Activated CD4-positive, alpha-beta T cell treated with anti-CD3 and anti-CD28 coated beads, Interleukin-2, amount 50 U/mL, for 48 hours (primary cell): ENCODE data around the gene UGT1A8.
"Not testable (repeated sequence)": the region's sequence is repeated elsewhere in the genome, so short reads cannot be mapped to it uniquely, and the experiment has no call there.

ENCODE experiments used
- DNase-seq, 2 experiments: peaks; one replicate each; pipeline ENCODE4 v3.0.0-alpha.2; 2020

UGT1A8 gene

GRCh38 chr2:233689031-233689430 is 71.6 kb downstream of the UGT1A8 start:
- DNase-seq, result no peak

GRCh38 chr2:233689501-233689900 is 72.1 kb downstream of the UGT1A8 start:
- DNase-seq, result no peak

DNA sequence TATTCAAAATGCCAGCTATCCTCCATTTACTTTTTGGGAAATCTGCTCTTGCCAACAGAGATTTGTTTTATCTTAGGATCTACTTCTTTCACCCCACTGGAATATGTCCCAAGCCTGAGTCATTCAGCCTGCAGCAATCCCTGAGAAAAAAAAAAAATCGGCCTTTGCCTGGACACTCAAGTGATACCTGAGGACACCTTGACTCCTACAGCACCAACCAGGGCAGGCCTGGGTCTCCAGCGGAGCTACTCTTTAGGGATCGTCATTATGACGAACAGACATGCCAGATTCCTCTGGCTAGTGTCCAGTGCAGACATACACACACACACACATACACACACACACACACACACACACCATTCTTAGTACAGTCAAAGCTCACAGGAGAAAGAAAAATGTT is 73.0 kb downstream of the UGT1A8 start:
- no peak for DNase-seq

GRCh38 chr2:233691443-233692433 is 74.3 kb downstream of the UGT1A8 start:
- DNase-seq, result no peak

DNA sequence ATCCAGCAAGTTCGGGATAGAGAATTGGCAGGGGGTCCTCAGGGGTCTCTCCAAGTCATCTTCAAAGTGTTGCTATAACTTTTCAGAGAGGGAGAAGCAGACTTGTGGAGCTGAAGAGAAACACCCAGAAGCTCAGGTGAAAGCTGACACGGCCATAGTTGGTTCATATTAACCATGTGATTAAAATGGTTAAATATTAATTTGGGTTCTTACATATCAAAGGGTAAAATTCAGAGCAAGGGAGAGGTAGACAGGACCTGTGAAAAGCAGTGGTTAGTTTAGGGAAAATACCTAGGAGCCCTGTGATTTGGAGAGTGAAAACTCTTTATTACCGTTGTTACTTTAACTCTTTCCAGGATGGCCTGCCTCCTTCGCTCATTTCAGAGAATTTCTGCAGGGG is 75.2 kb downstream of the UGT1A8 start, which contains the start of gene UGT1A6:
Gene UGT1A6 (plus strand): TSS at position 243 of the 400 bp plus-strand sequence. CDS start 115 bp downstream, at position 358.
- no peak for DNase-seq

DNA sequence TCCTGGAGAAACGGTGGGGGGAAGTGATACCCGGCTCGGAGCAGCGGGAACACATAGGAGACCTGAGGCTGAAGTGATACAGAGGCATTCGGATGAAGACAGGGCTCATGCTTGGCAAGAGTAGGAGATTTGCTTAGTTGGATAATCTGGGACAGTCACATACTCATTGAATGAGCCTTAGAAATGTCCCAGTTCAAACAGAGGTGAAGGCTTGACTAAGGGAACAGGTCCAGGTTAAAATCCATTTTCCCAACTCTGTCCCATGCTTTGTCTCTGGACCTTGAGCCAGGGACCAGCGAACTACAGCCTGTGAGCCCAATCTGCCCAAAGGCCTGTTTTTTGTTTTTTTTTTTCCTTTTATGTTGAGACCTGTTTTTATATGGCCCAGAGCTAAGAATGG is 76.5 kb downstream of the UGT1A8 start:
- DNase-seq, result no peak

GRCh38 chr2:233698740-233699139 is 81.3 kb downstream of the UGT1A8 start:
- DNase-seq, result no peak

DNA sequence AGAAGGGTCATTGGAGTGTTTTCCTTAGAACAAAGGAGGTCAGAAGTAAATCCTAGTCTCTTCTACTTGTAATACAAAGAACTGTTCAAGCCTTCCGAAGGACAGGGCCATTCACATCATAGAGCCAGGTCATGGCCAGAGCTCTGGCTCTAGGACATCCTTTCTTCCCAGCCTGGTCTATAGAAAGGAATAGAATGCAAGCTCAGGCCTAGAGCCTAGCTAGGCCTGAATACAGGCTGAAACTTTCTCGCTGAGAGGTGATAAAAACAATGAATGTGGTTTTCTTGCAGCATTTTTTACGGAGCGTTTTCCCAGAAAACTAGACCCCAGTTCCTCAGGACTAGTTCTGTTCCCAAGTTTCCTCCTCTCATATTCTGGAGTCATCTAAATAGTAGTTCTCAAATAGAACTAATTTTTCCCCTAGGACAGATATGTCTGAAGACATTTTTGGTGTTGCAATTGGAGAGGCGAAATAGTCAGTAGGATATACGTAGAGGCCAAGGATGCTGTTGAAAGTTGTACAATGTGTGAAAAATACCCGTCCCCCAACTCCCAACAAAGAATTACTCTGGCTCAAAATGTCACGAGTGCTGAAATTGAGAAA is 82.1 kb downstream of the UGT1A8 start:
- DNase-seq, result no peak

GRCh38 chr2:233700028-233700635 is 82.7 kb downstream of the UGT1A8 start:
- no peak for DNase-seq

DNA sequence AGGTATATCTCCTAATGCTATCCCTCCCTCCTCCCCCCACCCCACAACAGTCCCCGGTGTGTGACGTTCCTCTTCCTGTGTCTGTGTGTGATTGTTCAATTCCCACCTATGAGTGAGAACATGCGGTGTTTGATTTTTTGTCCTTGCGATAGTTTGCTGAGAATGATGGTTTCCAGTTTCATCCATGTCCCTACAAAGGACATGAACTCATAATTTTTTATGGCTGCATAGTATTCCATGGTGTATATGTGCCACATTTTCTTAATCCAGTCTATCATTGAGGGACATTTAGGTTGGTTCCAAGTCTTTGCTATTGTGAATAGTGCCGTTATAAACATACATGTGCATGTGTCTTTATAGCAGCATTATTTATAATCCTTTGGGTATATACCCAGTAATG is 83.4 kb downstream of the UGT1A8 start:
- DNase-seq, result not testable (repeated sequence)

DNA sequence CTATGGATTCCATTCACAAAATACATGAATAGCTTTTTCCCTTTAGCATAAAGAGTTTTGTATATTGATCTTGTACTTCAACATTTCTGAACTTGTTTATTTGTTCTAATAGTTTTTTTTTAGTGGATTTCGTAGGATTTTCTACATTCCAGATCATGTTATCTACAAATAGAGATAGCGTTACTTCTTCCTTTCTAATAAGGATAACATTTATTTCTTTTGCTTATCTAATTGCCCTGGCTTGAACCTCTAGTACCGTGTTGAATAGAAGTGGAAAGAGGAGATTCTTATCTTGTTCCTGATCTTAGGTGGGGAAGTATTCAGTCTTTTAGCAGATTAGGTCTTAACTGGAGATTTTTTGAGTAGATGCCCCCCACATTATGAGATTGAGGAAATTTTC is 84.8 kb downstream of the UGT1A8 start:
- DNase-seq, result no peak

DNA sequence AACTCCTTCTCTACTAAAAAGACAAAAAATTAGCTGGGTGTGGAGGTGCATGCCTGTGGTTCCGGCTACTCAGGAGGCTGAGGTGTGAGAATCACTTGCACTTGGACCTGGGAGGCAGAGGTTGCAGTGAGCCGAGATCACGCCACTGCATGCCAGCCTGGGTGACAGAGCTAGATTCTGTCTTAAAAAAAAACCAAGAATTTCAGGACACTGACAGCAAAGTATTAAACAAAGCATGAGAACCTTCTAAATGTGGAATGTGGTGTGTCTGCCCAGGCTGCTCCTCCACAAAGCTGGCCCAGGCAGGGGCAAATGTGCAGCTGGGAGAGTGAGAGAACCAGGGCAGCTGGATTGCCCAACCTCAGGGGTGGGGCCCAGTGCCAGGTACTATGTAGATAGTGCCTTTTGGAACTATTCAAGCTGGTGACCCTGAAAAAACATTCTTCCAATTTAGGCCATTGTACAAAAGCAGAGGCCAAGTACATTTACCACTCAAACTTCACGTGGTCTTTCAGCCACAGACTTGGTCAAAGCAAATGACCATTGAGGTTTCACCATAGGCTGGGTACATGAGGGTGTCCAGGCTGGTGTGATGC is 88.6 kb downstream of the UGT1A8 start:
- no peak for DNase-seq

GRCh38 chr2:233706720-233707119 is 89.3 kb downstream of the UGT1A8 start:
- no peak for DNase-seq

DNA sequence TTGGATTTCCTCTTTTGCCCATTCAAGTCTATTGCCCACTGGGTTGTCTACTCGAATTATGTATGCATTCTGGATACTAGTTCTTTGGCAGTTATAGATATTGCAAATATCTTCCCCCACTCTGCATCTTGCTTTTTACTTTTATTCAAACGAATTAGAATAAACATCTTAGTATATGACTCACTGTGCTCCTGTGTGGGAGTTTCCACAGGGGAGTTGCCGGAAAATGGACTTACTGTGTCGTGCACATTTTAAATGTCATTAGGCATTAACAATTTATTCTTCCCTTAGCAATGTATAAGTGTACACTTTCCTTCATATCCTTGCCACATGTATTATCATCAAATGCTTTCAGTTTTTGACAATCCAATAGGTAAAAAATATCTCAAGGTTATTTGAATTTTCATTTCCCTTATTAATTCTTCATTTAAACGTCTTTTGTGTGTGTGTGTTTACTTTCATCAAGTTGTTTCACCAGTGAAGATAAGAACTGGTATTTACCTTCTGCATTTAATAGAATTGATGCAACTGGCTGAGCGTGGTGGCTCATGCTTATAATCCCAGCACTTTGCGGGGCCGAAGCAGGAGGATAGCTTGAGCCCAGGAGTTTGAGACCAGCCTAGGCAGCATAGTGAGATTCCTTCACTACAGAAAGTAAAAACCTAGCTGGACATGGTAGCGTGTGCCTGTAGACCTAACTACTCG is 90.7 kb downstream of the UGT1A8 start:
- DNase-seq, result no peak

GRCh38 chr2:233708942-233709341 is 91.5 kb downstream of the UGT1A8 start:
- no peak for DNase-seq

DNA sequence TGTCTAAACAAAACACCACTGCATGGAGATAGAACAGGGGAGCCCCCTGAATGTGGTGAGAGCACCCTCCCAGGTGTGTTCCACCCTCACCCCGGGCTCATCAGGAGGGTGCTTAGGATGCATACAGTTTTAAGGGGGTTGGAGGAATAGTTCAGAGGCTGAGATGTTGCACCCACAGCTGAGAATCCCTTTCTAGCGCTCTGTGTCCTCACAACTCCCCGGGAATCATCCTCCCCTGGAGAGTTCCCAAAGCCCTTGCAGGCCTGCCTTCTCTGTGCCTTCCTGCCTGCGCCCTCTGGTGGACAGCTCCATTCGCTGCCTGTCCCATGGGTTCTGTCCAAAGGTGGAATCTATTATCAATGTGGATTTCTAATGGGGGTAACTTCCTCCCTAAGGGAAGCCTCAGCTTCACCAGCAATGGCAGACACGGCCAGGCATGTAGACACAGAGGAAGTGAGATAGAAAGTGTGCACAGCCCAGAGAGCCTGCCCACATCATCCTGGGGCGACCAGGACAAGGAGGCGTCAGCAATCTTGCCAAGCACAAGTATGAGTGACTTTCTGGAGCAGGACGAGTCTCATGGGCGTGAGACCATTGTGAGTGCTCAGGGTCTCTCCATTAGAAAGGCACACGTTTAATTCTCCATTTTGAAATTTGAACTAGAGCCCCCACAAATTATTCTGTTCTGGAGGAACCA is 94.0 kb downstream of the UGT1A8 start:
- DNase-seq, result peak; percentile 76 to 80

GRCh38 chr2:233712611-233713261 is 95.3 kb downstream of the UGT1A8 start, which contains the start of gene UGT1A5:
Gene UGT1A5 (plus strand): TSS chr2:233712907. CDS start chr2:233712992, 85 bp downstream.
- no peak for DNase-seq

DNA sequence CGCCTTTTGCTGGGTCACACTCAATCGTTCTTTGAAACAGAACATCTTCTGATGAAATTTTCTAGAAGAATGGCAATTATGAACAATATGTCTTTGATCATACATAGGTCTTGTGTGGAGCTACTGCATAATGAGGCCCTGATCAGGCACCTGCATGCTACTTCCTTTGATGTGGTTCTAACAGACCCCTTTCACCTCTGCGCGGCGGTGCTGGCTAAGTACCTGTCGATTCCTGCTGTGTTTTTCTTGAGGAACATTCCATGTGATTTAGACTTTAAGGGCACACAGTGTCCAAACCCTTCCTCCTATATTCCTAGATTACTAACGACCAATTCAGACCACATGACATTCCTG is 95.8 kb downstream of the UGT1A8 start:
- no peak for DNase-seq

DNA sequence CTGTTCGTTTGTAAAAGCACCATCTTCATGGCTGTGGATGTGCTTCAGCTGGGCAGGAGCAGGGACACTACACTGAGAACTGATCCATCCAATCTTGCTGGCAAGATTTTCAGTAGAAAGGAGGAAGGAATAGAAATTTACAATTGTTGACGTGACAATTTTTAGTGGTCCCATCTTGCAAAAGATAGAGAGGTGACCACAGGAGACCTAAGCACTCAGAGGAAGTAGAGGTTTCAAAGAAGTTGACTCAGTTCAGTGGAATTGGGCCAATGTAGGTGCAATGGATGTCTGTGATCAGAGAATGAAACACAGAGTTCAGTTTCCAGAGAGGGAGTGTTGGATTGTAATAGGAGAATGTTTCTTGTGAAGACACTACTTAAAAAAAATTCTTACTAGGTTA is 96.7 kb downstream of the UGT1A8 start:
- no peak for DNase-seq

DNA sequence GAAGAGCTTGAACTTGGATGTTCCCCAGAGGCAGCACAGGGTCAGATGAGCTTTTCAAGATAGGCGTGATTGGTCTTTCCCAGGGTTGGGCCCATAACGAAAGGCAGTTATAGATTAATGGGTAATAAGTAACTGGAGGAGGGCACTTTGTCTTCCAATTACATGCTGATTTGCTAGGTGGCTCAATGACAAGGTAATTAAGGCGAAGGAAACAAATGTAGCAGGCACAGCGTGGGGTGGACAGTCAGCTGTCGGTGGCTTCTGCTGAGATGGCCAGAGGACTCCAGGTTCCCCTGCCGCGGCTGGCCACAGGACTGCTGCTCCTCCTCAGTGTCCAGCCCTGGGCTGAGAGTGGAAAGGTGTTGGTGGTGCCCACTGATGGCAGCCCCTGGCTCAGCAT is 101.1 kb downstream of the UGT1A8 start, which contains the start of gene UGT1A4:
Gene UGT1A4 (plus strand): TSS at position 185 of the 400 bp plus-strand sequence. CDS start 85 bp downstream, at position 270.
- no peak for DNase-seq

DNA sequence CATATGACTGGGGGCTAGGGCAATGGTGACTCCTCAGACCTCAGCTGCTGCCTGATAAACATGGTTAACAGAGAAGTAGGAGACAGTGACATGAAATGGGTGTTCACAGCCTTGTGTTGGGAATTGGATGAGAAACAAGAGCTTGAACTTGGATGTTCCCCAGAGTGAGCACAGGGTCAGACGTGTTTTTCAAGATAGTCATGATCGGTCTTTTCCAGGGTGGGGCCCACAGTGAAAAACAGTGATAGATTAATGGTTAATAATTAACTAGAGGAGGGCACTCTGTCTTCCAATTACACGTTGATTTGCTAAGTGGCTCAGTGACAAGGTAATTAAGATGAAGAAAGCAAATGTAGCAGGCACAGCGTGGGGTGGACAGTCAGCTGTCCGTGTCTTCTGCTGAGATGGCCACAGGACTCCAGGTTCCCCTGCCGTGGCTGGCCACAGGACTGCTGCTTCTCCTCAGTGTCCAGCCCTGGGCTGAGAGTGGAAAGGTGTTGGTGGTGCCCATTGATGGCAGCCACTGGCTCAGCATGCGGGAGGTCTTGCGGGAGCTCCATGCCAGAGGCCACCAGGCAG is 111.4 kb downstream of the UGT1A8 start, which contains the start of gene UGT1A3:
Gene UGT1A3 (plus strand): TSS at position 320 of the 579 bp plus-strand sequence. CDS start 85 bp downstream, at position 405.
- no peak for DNase-seq
